AG04450 (cell line): ENCODE data around the gene SLC35E1. TPM values are rescaled to one million over a fixed set of nuclear protein-coding genes. Genes with fewer than 3 reads are reported as not detected.

Experiments used
- CTCF ChIA-PET: fragments of 300-600, 350-600 bp; formaldehyde crosslinking; extraction: SDS; loops from one replicate; lab custom pipeline; 2022; ENCODE audit warnings: antibody characterized with exemption, inconsistent platforms; lab: Charles Lee
- POLR2A ChIA-PET: fragments of 350-600 bp; formaldehyde crosslinking; extraction: SDS; loops from one replicate; lab custom pipeline; 2021; ENCODE audit warnings: antibody characterized with exemption, inconsistent platforms; lab: Yijun Ruan, JAX
- DNase-seq: peaks from one replicate; pipeline ENCODE4 v3.0.0-alpha.2; 2011; ENCODE audit warnings: low read depth, low spot score
- H3K27ac ChIP-seq: one replicate; pipeline ENCODE4 v1.5.1; 2012; ENCODE audit warnings: low read depth, low read length, control low read depth
- H3K27me3 ChIP-seq: one replicate; pipeline ENCODE4 v1.6.0; 2012; ENCODE audit warnings: low read length; ENCODE audit not compliant: control insufficient read depth, insufficient read depth
- H3K4me3 ChIP-seq: 2 replicates; pipeline ENCODE4 v1.5.1; 2011; ENCODE audit warnings: mild to moderate bottlenecking, low read depth, low read length, control low read depth
- H3K9me3 ChIP-seq: 2 replicates; pipeline ENCODE4 v1.5.1; 2012; ENCODE audit warnings: low read length; ENCODE audit not compliant: control insufficient read depth, insufficient read depth
- polyA plus RNA-seq: library from polyadenylated mRNA; depleted of rRNA; stranded (reverse); fragments of >200 nt; gene quantifications from 2 replicates; pipeline ENCODE4 v1.2.3, GENCODE V29; 2011
- TF ChIP-seq, protein P1 (sequence below): IDR thresholded peaks from 2 replicates; pipeline ENCODE4 v1.5.1; 2011; ENCODE audit warnings: low read depth, low read length, control low read depth, inconsistent platforms

SLC35E1 gene
- polyA plus RNA-seq, 1 experiment, result 35.7 TPM

DNA sequence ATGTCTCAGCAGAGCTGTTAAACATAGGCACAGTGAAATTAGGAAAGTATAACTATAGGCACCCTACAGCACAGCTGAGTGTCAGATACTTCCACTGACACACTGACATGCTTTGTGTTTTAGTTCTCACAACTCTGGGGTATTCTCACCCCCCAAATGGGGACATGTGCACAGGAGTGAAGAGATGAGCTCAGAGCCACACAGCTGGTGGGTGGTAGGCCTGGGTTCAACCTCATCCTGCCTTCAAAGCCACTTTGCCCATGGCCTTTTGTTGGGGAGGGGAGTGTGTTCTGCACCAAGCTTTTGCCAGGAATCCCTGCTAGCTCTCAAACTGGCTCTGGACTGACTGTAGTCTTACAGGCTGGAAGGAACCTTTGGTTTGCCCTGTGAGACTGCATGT lies 1.7 kb upstream of the SLC35E1 start:
- TF ChIP-seq, protein P1, sequence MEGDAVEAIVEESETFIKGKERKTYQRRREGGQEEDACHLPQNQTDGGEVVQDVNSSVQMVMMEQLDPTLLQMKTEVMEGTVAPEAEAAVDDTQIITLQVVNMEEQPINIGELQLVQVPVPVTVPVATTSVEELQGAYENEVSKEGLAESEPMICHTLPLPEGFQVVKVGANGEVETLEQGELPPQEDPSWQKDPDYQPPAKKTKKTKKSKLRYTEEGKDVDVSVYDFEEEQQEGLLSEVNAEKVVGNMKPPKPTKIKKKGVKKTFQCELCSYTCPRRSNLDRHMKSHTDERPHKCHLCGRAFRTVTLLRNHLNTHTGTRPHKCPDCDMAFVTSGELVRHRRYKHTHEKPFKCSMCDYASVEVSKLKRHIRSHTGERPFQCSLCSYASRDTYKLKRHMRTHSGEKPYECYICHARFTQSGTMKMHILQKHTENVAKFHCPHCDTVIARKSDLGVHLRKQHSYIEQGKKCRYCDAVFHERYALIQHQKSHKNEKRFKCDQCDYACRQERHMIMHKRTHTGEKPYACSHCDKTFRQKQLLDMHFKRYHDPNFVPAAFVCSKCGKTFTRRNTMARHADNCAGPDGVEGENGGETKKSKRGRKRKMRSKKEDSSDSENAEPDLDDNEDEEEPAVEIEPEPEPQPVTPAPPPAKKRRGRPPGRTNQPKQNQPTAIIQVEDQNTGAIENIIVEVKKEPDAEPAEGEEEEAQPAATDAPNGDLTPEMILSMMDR, result no peak
- H3K9me3 ChIP-seq, result no peaks in the 10 kb centered on the region; the same call in 1 of the 2 replicates
- ChIA-PET CTCF (no interaction called here), POLR2A (interaction anchor here (3.4 kb wide), 1 partner anchor 54 kb away, joined by 9 read pairs; the partner anchor contains the start of gene MED26)
- no peak overlapping the region for H3K27ac ChIP-seq
- no peak overlapping the region; the same call in 1 of the 2 replicates for H3K4me3 ChIP-seq
- DNase-seq, result no peak
- no peaks in the 10 kb centered on the region for H3K27me3 ChIP-seq

DNA sequence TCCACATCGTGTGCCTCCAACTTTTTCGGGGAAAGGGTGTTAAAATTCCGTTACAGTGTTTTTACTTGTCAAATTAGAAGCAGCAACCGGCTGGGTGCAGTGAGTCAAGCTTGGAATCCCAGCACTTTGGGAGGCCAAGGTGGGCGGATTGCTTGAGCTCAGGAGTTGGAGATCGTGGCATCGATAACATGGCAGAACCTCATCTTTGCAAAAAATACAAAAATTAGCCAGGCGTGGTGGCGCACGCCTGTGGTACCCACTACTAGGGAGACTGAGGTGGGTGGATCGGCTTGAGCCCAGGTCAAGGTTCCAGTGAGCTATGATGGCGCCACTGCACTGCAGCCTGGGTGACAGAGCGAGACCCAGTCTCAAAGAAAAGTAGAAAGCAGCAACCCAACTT lies 1.1 kb upstream of the SLC35E1 start:
- H3K9me3 ChIP-seq, result no peaks in the 10 kb centered on the region; the same call in 1 of the 2 replicates
- no peak for DNase-seq

DNA sequence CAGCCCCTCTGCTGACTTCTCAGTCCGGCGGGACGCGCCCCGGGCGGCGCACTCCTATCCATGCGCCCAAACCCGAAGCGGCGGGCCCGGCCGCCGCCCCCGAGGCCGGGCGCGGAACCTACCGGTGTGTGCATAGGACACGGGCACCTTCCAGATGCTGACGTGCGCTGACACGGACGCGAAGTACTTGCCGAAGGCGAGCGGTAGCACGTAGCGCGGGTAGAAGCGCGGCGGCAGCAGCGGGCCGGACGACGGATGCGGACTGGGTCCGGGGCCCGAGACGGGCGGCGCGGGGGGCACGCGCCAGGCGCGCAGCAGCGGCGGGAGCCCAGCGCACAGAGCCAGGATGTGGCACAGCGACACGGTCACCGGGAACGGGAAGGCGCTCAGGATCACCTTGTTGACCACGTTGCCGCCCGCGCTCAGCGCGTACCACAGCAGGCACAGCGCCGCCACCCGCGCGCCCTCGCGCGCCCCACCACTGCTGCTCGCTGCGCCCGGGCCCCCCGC lies 338 bp downstream of the SLC35E1 start:
- POLR2A ChIA-PET, result interaction anchor here (3.4 kb wide), 1 partner anchor 56 kb away, joined by 9 read pairs; the partner anchor contains the start of gene MED26
- H3K27me3 ChIP-seq, result no peaks in the 10 kb centered on the region
- DNase-seq, result no peak

More for the DNA sequence above, 1.1 kb upstream of the SLC35E1 start:
- Histone ChIP-seq H3K4me3 (peak overlapping the region; percentile 73), H3K27me3 (no peaks in the 10 kb centered on the region), H3K27ac (no peak overlapping the region)
- TF ChIP-seq, protein P1, result no peak
- ChIA-PET POLR2A (interaction anchor here (1.5 to 3.4 kb wide), 2 partner anchors 11 to 54 kb away, joined by 4 to 9 read pairs; partner anchors contain the start of gene MED26), CTCF (no interaction called here)

DNA sequence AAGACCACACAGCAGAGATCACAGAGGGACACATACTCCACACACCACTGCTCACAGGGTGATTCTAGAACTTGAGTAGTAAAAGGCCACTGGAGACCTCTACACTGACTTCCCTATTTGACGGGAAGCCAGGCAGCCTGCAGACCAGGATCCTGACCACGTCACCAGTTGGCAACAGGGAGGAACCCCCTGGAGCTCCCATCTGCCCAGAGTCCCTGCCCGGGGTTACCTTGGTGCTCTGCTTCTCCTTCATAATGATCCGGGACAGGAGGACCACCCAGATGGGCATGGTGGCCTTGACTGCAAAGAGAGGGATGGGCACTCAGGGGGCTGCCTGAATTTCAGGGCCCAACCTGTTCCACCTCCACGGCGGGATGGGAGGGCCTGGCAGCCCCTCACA lies 932 bp downstream of the SLC35E1 start:
- H3K9me3 ChIP-seq, result no peaks in the 10 kb centered on the region; the same call in 1 of the 2 replicates
- TF ChIP-seq, protein P1, result no peak
- H3K27ac ChIP-seq, result peak overlapping the region; percentile 49
- DNase-seq, result no peak
- POLR2A ChIA-PET, result interaction anchor here (3.4 kb wide), 1 partner anchor 56 kb away, joined by 9 read pairs; the partner anchor contains the start of gene MED26
- no peaks in the 10 kb centered on the region for H3K27me3 ChIP-seq
- CTCF ChIA-PET, result no interaction called here
- peak overlapping the region; percentile 87 for H3K4me3 ChIP-seq

More for the DNA sequence above, 338 bp downstream of the SLC35E1 start:
- H3K27ac ChIP-seq, result no peak overlapping the region
- H3K4me3 ChIP-seq, result peak overlapping the region; percentile 87
- CTCF ChIA-PET, result no interaction called here
- H3K9me3 ChIP-seq, result no peaks in the 10 kb centered on the region; the same call in 1 of the 2 replicates
- TF ChIP-seq, protein P1, result no peak

DNA sequence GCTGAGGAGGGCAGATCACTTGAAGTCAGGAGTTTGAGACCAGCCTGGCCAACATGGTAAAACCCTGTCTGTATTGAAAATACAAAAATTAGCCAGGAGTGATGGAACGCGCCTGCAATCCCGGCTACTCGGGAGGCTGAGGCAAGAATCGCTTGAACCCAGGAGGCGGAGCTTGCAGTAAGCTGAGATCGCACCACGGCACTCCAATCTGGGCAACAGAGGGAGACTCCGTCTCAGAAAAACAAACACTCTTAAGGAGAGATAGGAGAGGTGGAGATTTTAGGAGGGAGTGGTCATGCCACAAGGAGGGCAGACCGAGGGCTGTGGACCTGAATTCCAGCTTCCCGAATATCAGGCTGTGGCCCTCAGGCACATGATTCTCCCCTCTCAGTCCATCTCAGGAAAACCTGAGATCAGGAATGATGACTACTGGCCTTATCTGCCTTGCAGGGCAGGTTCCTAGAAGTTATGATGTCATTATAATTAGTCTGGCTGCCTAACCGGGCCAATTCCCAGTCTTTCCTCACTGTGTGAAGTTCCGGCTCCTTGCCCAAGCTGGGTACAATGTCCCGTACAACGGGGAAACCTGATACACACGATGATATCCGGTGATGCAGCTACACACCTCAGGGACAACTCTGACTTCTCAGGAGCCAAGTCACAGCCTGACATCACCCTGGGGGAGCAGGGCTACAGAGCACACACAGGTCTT lies 2.5 kb downstream of the SLC35E1 start:
- DNase-seq, result no peak
- TF ChIP-seq, protein P1, result no peak
- POLR2A ChIA-PET, result no interaction called here
- H3K27me3 ChIP-seq, result no peaks in the 10 kb centered on the region
- H3K27ac ChIP-seq, result peak overlapping the region; percentile 47
- H3K9me3 ChIP-seq, result no peaks in the 10 kb centered on the region; the same call in 1 of the 2 replicates
- no peak overlapping the region for H3K4me3 ChIP-seq
- CTCF ChIA-PET, result no interaction called here
